Skin epidermis (tissue), 12 donors: ENCODE measurements around the gene GALNT18.

ENCODE experiments used
- H3K27ac ChIP-seq, 21 experiments: fragments of 200-600 bp; sonication (generic) in 11 of 21; one replicate each; pipeline ENCODE4 v1.5.0; 2020; ENCODE audit warnings: mild to moderate bottlenecking in 3 of 21, inconsistent platforms in 2 of 21, moderate library complexity in 2 of 21
- H3K4me3 ChIP-seq, 7 experiments: fragments of 200-600 bp; sonication (generic) in 2 of 7; one replicate each; pipeline ENCODE4 v1.5.0; 2020; ENCODE audit warnings: inconsistent platforms in 2 of 7, mild to moderate bottlenecking in 2 of 7, moderate library complexity in 1 of 7

GALNT18 gene

GRCh38 chr11:11628651-11629050, 6.8 kb upstream of the GALNT18 start:
- no peak overlapping the region for H3K4me3 ChIP-seq

GRCh38 chr11:11626128-11626527, 4.3 kb upstream of the GALNT18 start:
- Histone ChIP-seq H3K27ac (no peak overlapping the region), H3K4me3 (no peak overlapping the region)

More at GRCh38 chr11:11628651-11629050, 6.8 kb upstream of the GALNT18 start:
- no peak overlapping the region for H3K27ac ChIP-seq

- H3K4me3 ChIP-seq: no peak overlapping the region
- no peak overlapping the region for H3K27ac ChIP-seq
These were observed 3.1 kb upstream of the GALNT18 start for GRCh38 chr11:11624926-11625325.

- no peak overlapping the region for H3K4me3 ChIP-seq
- no peak overlapping the region for H3K27ac ChIP-seq
These were observed 2.4 kb upstream of the GALNT18 start for GRCh38 chr11:11624204-11624603.

- Histone ChIP-seq H3K27ac (peak overlapping the region in 1 of 21 experiments; percentile 75), H3K4me3 (no peak overlapping the region)
These were observed 967 bp upstream of the GALNT18 start for GRCh38 chr11:11622772-11623171.

- peak overlapping the region in 5 of 21 experiments; percentile 51 to 75 (median 73) for H3K27ac ChIP-seq
- H3K4me3 ChIP-seq: peak overlapping the region in 6 of 7 experiments; percentile 44 to 68 (median 52)
These were observed 518 bp upstream of the GALNT18 start for GRCh38 chr11:11622340-11622706.

GRCh38 chr11:11620921-11621572, 758 bp downstream of the GALNT18 start:
- H3K4me3 ChIP-seq: peak overlapping the region; percentile 44 to 68 (median 50)
- peak overlapping the region in 18 of 21 experiments; percentile 12 to 88 (median 56) for H3K27ac ChIP-seq

- peak overlapping the region in 15 of 21 experiments; percentile 12 to 88 (median 61) for H3K27ac ChIP-seq
- H3K4me3 ChIP-seq: peak overlapping the region; percentile 44 to 68 (median 50)
These were observed 1.5 kb downstream of the GALNT18 start for GRCh38 chr11:11620173-11620920.

- Histone ChIP-seq H3K27ac (no peak overlapping the region), H3K4me3 (peak overlapping the region in 1 of 7 experiments; percentile 68)
These were observed 2.8 kb downstream of the GALNT18 start for GRCh38 chr11:11618973-11619435.

GRCh38 chr11:11615086-11615485, 6.7 kb downstream of the GALNT18 start:
- no peak overlapping the region for H3K4me3 ChIP-seq
- H3K27ac ChIP-seq: no peak overlapping the region

- Histone ChIP-seq H3K4me3 (no peak overlapping the region), H3K27ac (no peak overlapping the region)
These were observed 9.4 kb downstream of the GALNT18 start for GRCh38 chr11:11612439-11612838.

- H3K4me3 ChIP-seq: no peak overlapping the region
- no peak overlapping the region for H3K27ac ChIP-seq
These were observed 10.4 kb downstream of the GALNT18 start for GRCh38 chr11:11611381-11611780.

- no peak overlapping the region for H3K4me3 ChIP-seq
- H3K27ac ChIP-seq: no peak overlapping the region
These were observed 13.0 kb downstream of the GALNT18 start for GRCh38 chr11:11608783-11609232.

- H3K27ac ChIP-seq: no peak overlapping the region
These were observed 14.0 kb downstream of the GALNT18 start for GRCh38 chr11:11607772-11608171.

GRCh38 chr11:11605821-11606450, 15.9 kb downstream of the GALNT18 start:
- H3K4me3 ChIP-seq: no peak overlapping the region

More at GRCh38 chr11:11607772-11608171, 14.0 kb downstream of the GALNT18 start:
- H3K4me3 ChIP-seq: no peak overlapping the region

GRCh38 chr11:11605181-11605580, 16.6 kb downstream of the GALNT18 start:
- Histone ChIP-seq H3K27ac (no peak overlapping the region), H3K4me3 (no peak overlapping the region)

More at GRCh38 chr11:11605821-11606450, 15.9 kb downstream of the GALNT18 start:
- no peak overlapping the region for H3K27ac ChIP-seq

GRCh38 chr11:11604370-11604990, 17.3 kb downstream of the GALNT18 start:
- H3K4me3 ChIP-seq: no peak overlapping the region

GRCh38 chr11:11602011-11602410, 19.8 kb downstream of the GALNT18 start:
- no peak overlapping the region for H3K4me3 ChIP-seq
- no peak overlapping the region for H3K27ac ChIP-seq

More at GRCh38 chr11:11604370-11604990, 17.3 kb downstream of the GALNT18 start:
- H3K27ac ChIP-seq: no peak overlapping the region

GRCh38 chr11:11600288-11600687, 21.5 kb downstream of the GALNT18 start:
- Histone ChIP-seq H3K27ac (no peak overlapping the region), H3K4me3 (no peak overlapping the region)

GRCh38 chr11:11598243-11598642, 23.6 kb downstream of the GALNT18 start:
- Histone ChIP-seq H3K27ac (no peak overlapping the region), H3K4me3 (no peak overlapping the region)
